ENCODE data around the gene ADAMTS2.

DNA sequence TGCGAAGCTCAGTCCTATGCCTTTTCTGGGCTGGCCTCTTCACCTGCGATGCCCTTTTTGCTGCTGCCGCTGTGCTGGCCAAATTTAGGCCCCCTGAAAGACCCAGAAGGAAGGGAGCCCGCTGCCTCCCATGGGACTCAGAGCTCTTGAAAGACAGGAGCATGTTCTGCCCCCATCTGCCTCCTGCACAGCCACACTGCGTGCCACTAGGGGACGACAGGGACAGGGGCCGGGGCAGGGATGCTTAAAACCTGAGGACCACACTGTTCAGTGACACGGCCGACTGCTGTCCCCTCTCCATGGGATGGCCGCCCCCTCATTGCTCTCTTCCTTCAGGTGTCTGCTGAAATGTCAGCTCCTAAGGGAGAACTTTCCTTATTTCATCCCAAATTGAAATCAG, 132.4 kb downstream of the ADAMTS2 start:
- TF ChIP-seq, protein P1, sequence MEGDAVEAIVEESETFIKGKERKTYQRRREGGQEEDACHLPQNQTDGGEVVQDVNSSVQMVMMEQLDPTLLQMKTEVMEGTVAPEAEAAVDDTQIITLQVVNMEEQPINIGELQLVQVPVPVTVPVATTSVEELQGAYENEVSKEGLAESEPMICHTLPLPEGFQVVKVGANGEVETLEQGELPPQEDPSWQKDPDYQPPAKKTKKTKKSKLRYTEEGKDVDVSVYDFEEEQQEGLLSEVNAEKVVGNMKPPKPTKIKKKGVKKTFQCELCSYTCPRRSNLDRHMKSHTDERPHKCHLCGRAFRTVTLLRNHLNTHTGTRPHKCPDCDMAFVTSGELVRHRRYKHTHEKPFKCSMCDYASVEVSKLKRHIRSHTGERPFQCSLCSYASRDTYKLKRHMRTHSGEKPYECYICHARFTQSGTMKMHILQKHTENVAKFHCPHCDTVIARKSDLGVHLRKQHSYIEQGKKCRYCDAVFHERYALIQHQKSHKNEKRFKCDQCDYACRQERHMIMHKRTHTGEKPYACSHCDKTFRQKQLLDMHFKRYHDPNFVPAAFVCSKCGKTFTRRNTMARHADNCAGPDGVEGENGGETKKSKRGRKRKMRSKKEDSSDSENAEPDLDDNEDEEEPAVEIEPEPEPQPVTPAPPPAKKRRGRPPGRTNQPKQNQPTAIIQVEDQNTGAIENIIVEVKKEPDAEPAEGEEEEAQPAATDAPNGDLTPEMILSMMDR (conservative IDR thresholded peaks at IDR 0.05 in 1 of 2, IDR thresholded peaks at IDR 0.05 in 1 of 2; ENCODE audit: low read depth in 1 of 2, low read length in 2 of 2): peak; percentile 57 to 60
- no peak for TF ChIP-seq EZH2 (IDR thresholded peaks at IDR 0.05; ENCODE audit: low read length, missing control alignments)
